HepG2 (cell line): ENCODE data around the gene HSPA14.

ENCODE experiments used
- KAT8 ChIP-seq: IDR thresholded peaks from 2 replicates; pipeline ENCODE4 v1.6.1; 2016; ENCODE audit warnings: missing genetic modification reagents, missing compliant biosample characterization
- SP1 ChIP-seq, 2 experiments: fragments of 450-650 bp in 1 of 2; sonication (generic) in 1 of 2; formaldehyde crosslinking in 1 of 2; IDR thresholded peaks; 2 replicates each; pipeline versions ENCODE4 v1.4.0 to v1.6.1; 2016 to 2020; ENCODE audit warnings: missing genetic modification reagents in 1 of 2
- TF ChIP-seq, protein P1 (sequence below): sonication (generic); formaldehyde crosslinking; IDR thresholded peaks from 2 replicates; pipeline ENCODE4 v1.5.0; 2020; ENCODE audit warnings: mild to moderate bottlenecking, missing genetic modification reagents, moderate library complexity

DNA sequence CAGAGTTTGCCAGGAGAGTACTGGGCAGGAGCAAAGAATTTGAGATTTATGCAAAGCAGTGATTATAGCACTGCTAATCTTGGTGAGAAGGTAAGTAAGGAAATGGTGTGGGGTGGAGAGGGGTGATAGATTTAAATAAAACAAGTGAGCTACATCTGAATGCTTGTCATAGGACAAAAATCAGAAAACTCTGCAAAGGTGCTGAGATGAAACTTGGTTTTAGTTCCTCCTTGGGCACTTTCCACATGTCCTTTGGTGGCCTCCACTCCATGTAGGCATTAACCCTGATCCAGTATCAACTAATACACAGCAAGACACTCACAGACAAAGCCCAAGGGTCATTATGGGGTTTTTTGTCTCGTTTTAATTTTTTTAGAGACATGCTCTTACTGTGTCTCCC is 37.7 kb upstream of the HSPA14 start:
- TF ChIP-seq SP1 (IDR thresholded peaks at IDR 0.05), result no peak
- no peak for TF ChIP-seq SP1 (CRISPR knock-in tag; IDR thresholded peaks at IDR 0.05)
- TF ChIP-seq KAT8 (CRISPR knock-in tag), result no peak
- TF ChIP-seq, protein P1, sequence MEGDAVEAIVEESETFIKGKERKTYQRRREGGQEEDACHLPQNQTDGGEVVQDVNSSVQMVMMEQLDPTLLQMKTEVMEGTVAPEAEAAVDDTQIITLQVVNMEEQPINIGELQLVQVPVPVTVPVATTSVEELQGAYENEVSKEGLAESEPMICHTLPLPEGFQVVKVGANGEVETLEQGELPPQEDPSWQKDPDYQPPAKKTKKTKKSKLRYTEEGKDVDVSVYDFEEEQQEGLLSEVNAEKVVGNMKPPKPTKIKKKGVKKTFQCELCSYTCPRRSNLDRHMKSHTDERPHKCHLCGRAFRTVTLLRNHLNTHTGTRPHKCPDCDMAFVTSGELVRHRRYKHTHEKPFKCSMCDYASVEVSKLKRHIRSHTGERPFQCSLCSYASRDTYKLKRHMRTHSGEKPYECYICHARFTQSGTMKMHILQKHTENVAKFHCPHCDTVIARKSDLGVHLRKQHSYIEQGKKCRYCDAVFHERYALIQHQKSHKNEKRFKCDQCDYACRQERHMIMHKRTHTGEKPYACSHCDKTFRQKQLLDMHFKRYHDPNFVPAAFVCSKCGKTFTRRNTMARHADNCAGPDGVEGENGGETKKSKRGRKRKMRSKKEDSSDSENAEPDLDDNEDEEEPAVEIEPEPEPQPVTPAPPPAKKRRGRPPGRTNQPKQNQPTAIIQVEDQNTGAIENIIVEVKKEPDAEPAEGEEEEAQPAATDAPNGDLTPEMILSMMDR (CRISPR knock-in tag), result no peak
